Measurements from ENCODE around the gene FLT1. TPM values are rescaled to one million over a fixed set of nuclear protein-coding genes. Genes with fewer than 3 reads are reported as not detected.

Gene FLT1
- total and polyA plus RNA-seq, 12 donors: 15.2 to 76.3 (median 44.5) TPM

DNA sequence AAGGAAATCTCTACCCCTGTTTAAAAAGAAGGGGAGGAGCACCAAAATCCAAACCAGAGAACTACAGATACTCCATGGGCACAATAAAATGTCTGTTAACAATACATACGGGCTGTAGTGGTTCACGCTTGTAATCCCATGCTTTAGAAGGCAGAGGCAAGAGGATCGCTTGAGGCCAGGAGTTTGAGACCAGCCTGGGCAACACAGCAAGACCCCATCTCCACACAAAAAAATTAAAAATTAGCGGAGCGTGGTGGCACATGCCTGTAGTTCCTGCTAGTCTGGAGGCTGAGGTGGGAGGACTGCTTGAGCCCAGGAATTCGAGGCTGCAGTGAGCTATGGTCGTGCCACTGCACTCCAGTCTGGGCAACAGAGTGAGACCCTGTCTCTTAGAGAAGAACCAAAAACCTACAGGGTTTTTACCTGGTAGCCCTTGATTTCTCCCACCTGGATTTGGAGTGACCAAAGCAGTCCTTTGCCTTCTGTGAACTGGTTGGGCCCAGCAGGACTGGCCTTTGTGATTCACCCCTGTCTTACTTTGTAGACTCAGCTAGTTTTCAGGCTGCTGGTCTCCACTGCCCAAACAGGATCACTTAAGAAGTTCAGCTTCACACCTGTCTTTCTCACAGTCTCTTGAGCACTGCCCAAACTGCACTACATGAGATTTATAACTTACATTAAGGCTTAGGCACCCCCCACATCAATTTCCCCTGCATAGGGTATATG lies 38.7 kb upstream of the FLT1 start:
- no peaks in the 10 kb centered on the region for H3K9me3 ChIP-seq
- TF ChIP-seq, protein P1, sequence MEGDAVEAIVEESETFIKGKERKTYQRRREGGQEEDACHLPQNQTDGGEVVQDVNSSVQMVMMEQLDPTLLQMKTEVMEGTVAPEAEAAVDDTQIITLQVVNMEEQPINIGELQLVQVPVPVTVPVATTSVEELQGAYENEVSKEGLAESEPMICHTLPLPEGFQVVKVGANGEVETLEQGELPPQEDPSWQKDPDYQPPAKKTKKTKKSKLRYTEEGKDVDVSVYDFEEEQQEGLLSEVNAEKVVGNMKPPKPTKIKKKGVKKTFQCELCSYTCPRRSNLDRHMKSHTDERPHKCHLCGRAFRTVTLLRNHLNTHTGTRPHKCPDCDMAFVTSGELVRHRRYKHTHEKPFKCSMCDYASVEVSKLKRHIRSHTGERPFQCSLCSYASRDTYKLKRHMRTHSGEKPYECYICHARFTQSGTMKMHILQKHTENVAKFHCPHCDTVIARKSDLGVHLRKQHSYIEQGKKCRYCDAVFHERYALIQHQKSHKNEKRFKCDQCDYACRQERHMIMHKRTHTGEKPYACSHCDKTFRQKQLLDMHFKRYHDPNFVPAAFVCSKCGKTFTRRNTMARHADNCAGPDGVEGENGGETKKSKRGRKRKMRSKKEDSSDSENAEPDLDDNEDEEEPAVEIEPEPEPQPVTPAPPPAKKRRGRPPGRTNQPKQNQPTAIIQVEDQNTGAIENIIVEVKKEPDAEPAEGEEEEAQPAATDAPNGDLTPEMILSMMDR (IDR thresholded peaks at IDR 0.05): no peak
- DNase-seq (no peak), ATAC-seq (no peak)
- peak overlapping the region in 2 of 10 donors; percentile 54 to 63 for H3K4me3 ChIP-seq
- H3K4me1 ChIP-seq: peaks cover 0 to 27% (median 15%) of the 10 kb centered on the region in 9 donors
- peaks cover 0 to 63% (median 20%) of the 10 kb centered on the region in 7 donors for H3K27me3 ChIP-seq
- H3K36me3 ChIP-seq: no peaks in the 10 kb centered on the region
- intact Hi-C loops (cut with DNase I): loop anchor here in 8 of 10 donors (2.0 to 10.0 kb wide), 8 partner anchors 36 to 211 kb away; partner anchors contain the start of gene FLT1 (in 4 of the 8)
- 93% methylated on average over 7 of the region's 7 CpGs for WGBS, 2 donors
- H3K27ac ChIP-seq: peak overlapping the region; percentile 53 to 91 (median 86)

DNA sequence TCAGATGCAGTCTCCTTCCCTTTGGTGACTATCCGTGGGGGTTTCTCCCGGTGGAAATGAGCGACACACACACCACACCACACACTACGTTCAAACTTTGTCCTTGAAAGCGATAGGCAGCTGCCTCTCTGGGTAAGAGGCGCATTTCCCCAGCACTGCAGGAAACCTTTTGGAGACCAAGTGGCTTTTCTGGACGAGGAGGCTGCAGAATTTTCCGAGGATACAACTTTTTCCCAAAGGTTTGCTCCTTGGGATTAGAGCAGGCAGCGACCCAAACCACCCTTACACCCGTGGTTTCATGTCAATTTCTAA lies 38.2 kb upstream of the FLT1 start:
- H3K36me3 ChIP-seq: no peaks in the 10 kb centered on the region
- TF ChIP-seq, protein P1 (IDR thresholded peaks at IDR 0.05): no peak
- DNase-seq: no peak
- intact Hi-C loops (cut with DNase I): loop anchor here in 8 of 10 donors (2.0 to 10.0 kb wide), 8 partner anchors 36 to 211 kb away; partner anchors contain the start of gene FLT1 (in 4 of the 8)
- peak overlapping the region; percentile 23 to 65 (median 51) for H3K4me3 ChIP-seq
- 15 to 18% methylated on average over 10 of the region's 10 CpGs for WGBS, 2 donors
- ATAC-seq: peak in 2 of 8 donors; percentile 5 to 21
- peak overlapping the region; percentile 53 to 91 (median 86) for H3K27ac ChIP-seq
- peaks cover 0 to 31% (median 15%) of the 10 kb centered on the region in 9 donors for H3K4me1 ChIP-seq
- no peaks in the 10 kb centered on the region for H3K9me3 ChIP-seq
- H3K27me3 ChIP-seq: peaks cover 0 to 67% (median 20%) of the 10 kb centered on the region in 7 donors

DNA sequence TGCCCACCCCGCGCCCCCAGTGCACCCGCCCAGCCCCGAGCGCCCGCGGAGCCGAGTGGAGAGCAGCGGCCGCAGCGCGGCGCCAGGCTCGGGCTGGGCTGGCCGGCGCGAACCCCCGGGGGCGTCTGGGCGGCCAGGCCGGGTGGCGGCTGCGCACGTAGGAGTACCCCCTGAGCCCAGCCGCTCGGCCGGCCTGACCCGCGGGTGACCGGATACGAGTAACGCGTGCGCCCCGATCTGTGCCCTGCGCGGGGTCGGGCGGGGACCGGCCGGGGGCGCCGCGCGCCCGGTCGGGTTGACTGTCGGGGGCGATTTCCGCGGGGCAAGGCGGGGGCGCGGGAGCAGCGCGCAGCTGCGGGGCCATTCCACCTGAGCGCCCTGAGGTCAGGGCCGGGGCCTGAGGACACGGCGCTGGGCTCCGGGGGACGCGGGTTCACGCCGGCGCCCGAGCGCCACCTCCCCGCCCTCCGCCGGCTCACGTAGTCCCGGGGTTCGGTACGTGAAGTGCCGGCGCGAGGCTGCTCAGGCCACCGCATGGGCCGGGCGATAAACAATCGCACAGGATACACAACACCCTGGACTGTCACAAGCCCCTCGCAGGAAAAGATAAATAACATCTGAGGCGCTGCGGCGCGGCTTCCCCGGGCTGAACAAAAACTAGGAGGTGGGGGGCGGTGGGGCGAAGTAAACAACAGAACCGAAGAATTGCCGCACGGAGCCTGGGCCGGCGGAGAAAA lies 37.6 kb upstream of the FLT1 start:
- peaks cover 0 to 67% (median 20%) of the 10 kb centered on the region in 7 donors for H3K27me3 ChIP-seq
- H3K36me3 ChIP-seq: no peaks in the 10 kb centered on the region
- intact Hi-C loops (cut with DNase I): loop anchor here in 8 of 10 donors (2.0 to 10.0 kb wide), 8 partner anchors 35 to 210 kb away; partner anchors contain the start of gene FLT1 (in 4 of the 8)
- TF ChIP-seq, protein P1 (IDR thresholded peaks at IDR 0.05): peak in 1 of 9 donors; percentile 16
- peak overlapping the region; percentile 23 to 65 (median 51) for H3K4me3 ChIP-seq
- WGBS, 2 donors: 1% methylated on average over 92 to 96 of the region's 96 CpGs
- peak; percentile 52 to 91 (median 67) for ATAC-seq
- peak; percentile 40 to 55 for DNase-seq
- H3K4me1 ChIP-seq: peaks cover 0 to 36% (median 15%) of the 10 kb centered on the region in 9 donors
- H3K9me3 ChIP-seq: no peaks in the 10 kb centered on the region
- peak overlapping the region; percentile 53 to 91 (median 86) for H3K27ac ChIP-seq

DNA sequence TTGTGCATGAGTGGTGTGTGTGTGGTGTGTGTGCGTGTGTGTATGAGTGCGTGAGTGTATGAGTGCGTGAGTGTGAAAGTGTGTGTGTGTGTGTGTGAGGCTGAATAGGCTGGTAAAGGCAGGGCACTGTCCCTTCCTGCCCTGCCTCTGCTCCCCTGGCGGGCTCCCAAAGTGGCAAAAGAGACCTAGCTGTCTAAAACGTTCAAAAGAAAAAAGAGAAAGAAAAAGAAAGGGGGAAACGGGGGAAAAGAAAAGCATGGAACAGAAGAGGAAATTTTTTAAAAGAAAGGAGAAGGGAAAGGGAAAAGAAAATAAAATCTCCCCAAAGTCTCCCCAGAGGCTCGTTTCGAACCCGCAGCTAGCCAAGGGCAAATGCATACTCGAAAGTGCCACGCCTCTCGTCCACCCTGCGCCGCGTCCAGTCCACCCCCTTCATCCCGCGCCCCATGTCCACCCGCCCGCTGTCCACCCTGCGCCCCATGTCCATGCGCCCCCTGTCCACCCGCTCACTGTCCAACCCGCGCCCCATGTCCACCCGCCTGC lies 37.0 kb upstream of the FLT1 start:
- Histone ChIP-seq H3K27me3 (peaks cover 0 to 67% (median 20%) of the 10 kb centered on the region in 7 donors), H3K9me3 (no peaks in the 10 kb centered on the region), H3K4me3 (peak overlapping the region in 9 of 10 donors; percentile 43 to 65 (median 54)), H3K4me1 (peaks cover 0 to 42% (median 15%) of the 10 kb centered on the region in 9 donors), H3K36me3 (no peaks in the 10 kb centered on the region), H3K27ac (peak overlapping the region; percentile 53 to 91 (median 86))
- ATAC-seq: peak in 7 of 8 donors; percentile 20 to 61 (median 35)
- WGBS, 2 donors: 5 to 6% methylated on average over 25 of the region's 25 CpGs
- TF ChIP-seq, protein P1 (IDR thresholded peaks at IDR 0.05): no peak
- peak; percentile 41 to 47 for DNase-seq
- intact Hi-C loops (cut with DNase I): loop anchor here in 8 of 10 donors (1.0 to 10.0 kb wide), 10 partner anchors 27 to 210 kb away; partner anchors contain the start of gene FLT1 (in 5 of the 8)
